DOHH2 (cell line): ENCODE results near the gene CACTIN.

Source experiments
- H3F3A ChIP-seq: fragments of 200-600 bp; sonication (generic), shearing (Covaris generic); 2 replicates; pipeline ENCODE4 v1.6.0; 2016; ENCODE audit warnings: antibody characterized with exemption, mild to moderate bottlenecking; ENCODE audit not compliant: control insufficient read depth, insufficient read depth
- H3K27ac ChIP-seq: fragments of 200-600 bp; sonication (generic); 2 replicates; pipeline ENCODE4 v1.5.1; 2014; ENCODE audit warnings: low read depth, mild to moderate bottlenecking, low read length, moderate library complexity
- H3K27me3 ChIP-seq: fragments of 200-600 bp; sonication (generic); 2 replicates; pipeline ENCODE4 v1.6.1; 2014; ENCODE audit warnings: mild to moderate bottlenecking, low read length, mixed read lengths; ENCODE audit not compliant: control insufficient read depth
- H3K36me3 ChIP-seq: fragments of 200-600 bp; sonication (generic); 2 replicates; pipeline ENCODE4 v1.6.1; 2014; ENCODE audit warnings: mild to moderate bottlenecking, low read length, moderate library complexity, mixed read lengths; ENCODE audit not compliant: control insufficient read depth
- H3K4me1 ChIP-seq: fragments of 200-600 bp; sonication (generic); 2 replicates; pipeline ENCODE4 v1.6.1; 2014; ENCODE audit warnings: mild to moderate bottlenecking, low read length, mixed read lengths; ENCODE audit not compliant: control insufficient read depth
- H3K4me2 ChIP-seq: fragments of 200-600 bp; sonication (generic); 2 replicates; pipeline ENCODE4 v1.6.0; 2014; ENCODE audit warnings: mild to moderate bottlenecking, low read length, moderate library complexity
- H3K4me3 ChIP-seq: fragments of 200-600 bp; sonication (generic); 2 replicates; pipeline ENCODE4 v1.5.1; 2014; ENCODE audit warnings: mild to moderate bottlenecking, low read length, mixed read lengths
- H3K79me2 ChIP-seq: fragments of 200-600 bp; sonication (generic); 2 replicates; pipeline ENCODE4 v1.6.1; 2014; ENCODE audit warnings: mild to moderate bottlenecking, low read length, mixed read lengths; ENCODE audit not compliant: control insufficient read depth
- H3K9me2 ChIP-seq: fragments of 200-600 bp; sonication (generic); replicated peaks from 2 replicates; pipeline ENCODE4 v1.6.1; 2014; ENCODE audit warnings: mild to moderate bottlenecking, low read length, mixed read lengths; ENCODE audit not compliant: control insufficient read depth
- H3K9me3 ChIP-seq: fragments of 200-600 bp; sonication (generic); 2 replicates; pipeline ENCODE4 v1.6.1; 2014; ENCODE audit warnings: antibody characterized with exemption, low read length, mixed read lengths; ENCODE audit not compliant: control insufficient read depth, insufficient read depth
- H4K20me1 ChIP-seq: fragments of 200-600 bp; sonication (generic); 2 replicates; pipeline ENCODE4 v1.6.0; 2014; ENCODE audit warnings: low read depth, mild to moderate bottlenecking, antibody characterized with exemption, low read length, moderate library complexity; ENCODE audit not compliant: control insufficient read depth, insufficient read depth
- EZH2phosphoT487 ChIP-seq: fragments of 200-600 bp; sonication (generic); IDR thresholded peaks from 2 replicates; pipeline ENCODE4 v1.6.1; 2017; ENCODE audit warnings: borderline replicate concordance, mild to moderate bottlenecking, antibody characterized with exemption, low read length, moderate library complexity, mixed read lengths
- TF ChIP-seq, protein P1 (sequence below): fragments of 200-600 bp; sonication (generic); IDR thresholded peaks from one replicate; pipeline ENCODE4 v1.5.1; 2014; ENCODE audit warnings: antibody characterized with exemption, mild to moderate bottlenecking, low read depth, low read length; ENCODE audit not compliant: poor library complexity, severe bottlenecking

Gene CACTIN

GRCh38 chr19:3672993-3673392 is 46.4 kb upstream of the CACTIN start:
- Histone ChIP-seq H3K4me3 (no peak overlapping the region), H3K4me2 (no peak overlapping the region), H3K36me3 (no peaks in the 10 kb centered on the region), H3F3A (no peaks in the 10 kb centered on the region), H3K4me1 (peaks cover 15% of the 10 kb centered on the region), H3K79me2 (no peaks in the 10 kb centered on the region), H4K20me1 (peaks cover 10% of the 10 kb centered on the region), H3K9me2 (no peaks in the 10 kb centered on the region), H3K27me3 (peaks cover 21% of the 10 kb centered on the region), H3K9me3 (no peaks in the 10 kb centered on the region), H3K27ac (no peak overlapping the region)
- no peak for TF ChIP-seq EZH2phosphoT487
- TF ChIP-seq, protein P1, sequence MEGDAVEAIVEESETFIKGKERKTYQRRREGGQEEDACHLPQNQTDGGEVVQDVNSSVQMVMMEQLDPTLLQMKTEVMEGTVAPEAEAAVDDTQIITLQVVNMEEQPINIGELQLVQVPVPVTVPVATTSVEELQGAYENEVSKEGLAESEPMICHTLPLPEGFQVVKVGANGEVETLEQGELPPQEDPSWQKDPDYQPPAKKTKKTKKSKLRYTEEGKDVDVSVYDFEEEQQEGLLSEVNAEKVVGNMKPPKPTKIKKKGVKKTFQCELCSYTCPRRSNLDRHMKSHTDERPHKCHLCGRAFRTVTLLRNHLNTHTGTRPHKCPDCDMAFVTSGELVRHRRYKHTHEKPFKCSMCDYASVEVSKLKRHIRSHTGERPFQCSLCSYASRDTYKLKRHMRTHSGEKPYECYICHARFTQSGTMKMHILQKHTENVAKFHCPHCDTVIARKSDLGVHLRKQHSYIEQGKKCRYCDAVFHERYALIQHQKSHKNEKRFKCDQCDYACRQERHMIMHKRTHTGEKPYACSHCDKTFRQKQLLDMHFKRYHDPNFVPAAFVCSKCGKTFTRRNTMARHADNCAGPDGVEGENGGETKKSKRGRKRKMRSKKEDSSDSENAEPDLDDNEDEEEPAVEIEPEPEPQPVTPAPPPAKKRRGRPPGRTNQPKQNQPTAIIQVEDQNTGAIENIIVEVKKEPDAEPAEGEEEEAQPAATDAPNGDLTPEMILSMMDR: peak; percentile 11

- Histone ChIP-seq H3K4me2 (no peak overlapping the region), H3K36me3 (no peaks in the 10 kb centered on the region), H3K4me3 (no peak overlapping the region), H3F3A (no peaks in the 10 kb centered on the region), H3K27me3 (peaks cover 21% of the 10 kb centered on the region), H3K79me2 (no peaks in the 10 kb centered on the region), H3K27ac (no peak overlapping the region), H4K20me1 (peaks cover 10% of the 10 kb centered on the region), H3K4me1 (peaks cover 15% of the 10 kb centered on the region), H3K9me2 (no peaks in the 10 kb centered on the region), H3K9me3 (no peaks in the 10 kb centered on the region)
- TF ChIP-seq EZH2phosphoT487: no peak
- TF ChIP-seq, protein P1: no peak
These were observed 46.0 kb upstream of the CACTIN start for GRCh38 chr19:3672575-3672948.

DNA sequence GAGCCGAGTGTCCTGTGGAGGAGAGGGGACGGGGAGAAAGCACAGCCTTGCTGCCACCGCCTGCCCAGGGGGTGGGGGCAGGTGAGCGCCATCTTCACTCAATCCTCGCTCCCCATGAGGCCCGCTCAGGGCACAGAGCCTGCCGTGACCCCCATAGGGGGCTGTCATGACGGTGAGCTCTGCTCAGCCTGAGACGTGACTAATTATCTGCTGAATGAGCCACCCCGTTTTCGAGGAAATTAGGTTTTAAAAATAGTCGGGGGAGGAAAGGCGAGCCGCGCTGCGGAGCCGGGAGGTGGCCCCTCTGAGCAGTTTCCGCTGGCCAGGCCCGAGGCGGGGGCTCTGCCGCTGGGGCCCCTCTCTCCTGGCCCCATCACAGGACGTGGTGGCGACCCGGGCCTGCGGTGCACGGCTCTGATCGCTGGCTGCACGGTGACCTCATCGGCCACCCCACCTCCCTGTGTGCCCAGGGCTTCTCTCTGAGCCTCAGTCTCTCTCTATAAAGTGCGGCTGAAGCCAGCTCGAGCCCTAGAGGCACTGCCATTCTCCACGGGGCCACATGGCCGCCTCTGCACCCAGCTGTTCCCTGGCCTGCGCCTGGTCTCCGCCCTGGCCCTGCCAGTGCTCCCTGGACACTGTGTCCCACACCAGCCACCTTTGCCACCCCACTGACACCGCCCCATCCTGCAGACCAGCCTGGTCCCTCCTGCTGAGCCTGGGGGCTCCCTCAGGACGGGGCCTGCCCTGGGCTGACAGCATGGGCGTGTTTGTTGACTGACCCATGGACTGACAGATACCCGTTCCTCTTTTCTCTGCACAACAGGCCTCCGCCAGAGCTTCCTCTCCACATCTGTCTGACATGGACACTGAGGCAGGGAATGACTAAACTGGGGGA is 45.3 kb upstream of the CACTIN start:
- no peak for TF ChIP-seq EZH2phosphoT487
- TF ChIP-seq, protein P1: no peak
- Histone ChIP-seq H3K27me3 (peaks cover 21% of the 10 kb centered on the region), H3K9me2 (no peaks in the 10 kb centered on the region), H4K20me1 (peaks cover 10% of the 10 kb centered on the region), H3K4me3 (no peak overlapping the region), H3K4me2 (peak overlapping the region; percentile 49), H3K9me3 (no peaks in the 10 kb centered on the region), H3K36me3 (no peaks in the 10 kb centered on the region), H3K79me2 (no peaks in the 10 kb centered on the region), H3K27ac (no peak overlapping the region), H3K4me1 (peaks cover 15% of the 10 kb centered on the region), H3F3A (no peaks in the 10 kb centered on the region)
